Cerebellar cortex (tissue), 1 donor: Measurements from ENCODE around the gene IL12A.

Experiments
- DNase-seq: peaks from one replicate; pipeline ENCODE4 v3.0.0-alpha.2; 2015; ENCODE audit warnings: low spot score

Gene IL12A

GRCh38 chr3:159989973-159990846 is 1.6 kb downstream of the IL12A start:
- DNase-seq = no peak

GRCh38 chr3:159991591-159991990 is 3.0 kb downstream of the IL12A start:
- DNase-seq = no peak

DNA sequence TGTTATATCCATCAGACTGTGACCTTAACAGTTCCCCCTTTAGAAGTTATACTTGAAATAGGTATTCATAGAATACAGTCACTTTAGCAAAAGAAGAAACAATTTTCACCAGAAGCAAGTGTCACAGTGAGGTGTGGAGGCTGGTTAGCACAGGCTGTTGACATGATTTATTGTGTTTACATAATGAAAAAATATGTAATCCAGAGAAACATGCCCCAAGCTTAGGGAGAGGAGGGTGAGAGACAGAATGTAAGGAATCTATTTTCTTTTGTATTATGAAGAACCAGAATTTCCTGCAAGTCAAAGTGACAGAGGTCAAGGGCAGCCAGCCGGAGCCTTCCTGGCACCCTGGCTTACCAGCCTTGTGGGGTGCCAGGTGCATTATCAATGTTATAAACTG is 4.0 kb downstream of the IL12A start:
- DNase-seq = no peak

DNA sequence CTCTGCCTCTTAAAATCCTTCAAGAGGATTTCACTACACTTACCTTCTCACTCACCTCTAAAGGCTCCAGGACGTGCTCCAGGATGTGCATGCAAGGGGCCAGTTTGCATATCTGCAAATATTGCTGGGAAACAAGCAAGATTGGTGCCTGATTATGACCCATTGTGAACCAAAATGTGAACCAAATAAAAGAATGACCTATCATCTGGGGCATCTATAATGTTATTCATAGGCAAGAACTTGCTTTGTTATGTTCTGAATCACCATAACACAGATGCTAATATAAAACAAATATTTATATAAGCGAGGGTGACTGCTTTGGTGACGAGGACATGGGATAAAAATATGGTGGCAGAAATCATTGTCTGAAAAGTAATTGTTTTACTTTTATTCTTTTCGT is 5.5 kb downstream of the IL12A start:
- no peak for DNase-seq

- no peak for DNase-seq
Measured at GRCh38 chr3:159995091-159995490, 6.5 kb downstream of the IL12A start.

- no peak for DNase-seq
Measured at GRCh38 chr3:159996018-159996417, 7.4 kb downstream of the IL12A start.

DNA sequence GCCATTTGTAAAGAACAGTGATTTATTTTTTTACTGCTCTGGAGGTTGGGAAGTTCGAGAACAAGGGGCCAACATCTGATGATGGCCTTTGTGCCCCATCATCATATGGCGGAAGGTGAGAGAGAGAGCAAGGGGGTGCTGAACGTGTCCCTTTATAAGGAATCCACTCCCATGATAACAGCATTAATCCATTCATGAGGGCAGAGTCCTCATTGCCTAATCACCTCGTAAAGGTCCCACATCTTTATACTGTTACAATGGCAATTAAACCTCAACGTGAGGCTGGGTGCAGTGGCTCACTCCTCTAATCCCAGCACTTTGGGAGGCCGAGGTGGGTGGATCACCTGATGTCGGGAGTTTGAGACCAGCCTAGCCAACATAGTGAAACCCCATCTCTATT is 8.3 kb downstream of the IL12A start:
- DNase-seq = no peak

DNA sequence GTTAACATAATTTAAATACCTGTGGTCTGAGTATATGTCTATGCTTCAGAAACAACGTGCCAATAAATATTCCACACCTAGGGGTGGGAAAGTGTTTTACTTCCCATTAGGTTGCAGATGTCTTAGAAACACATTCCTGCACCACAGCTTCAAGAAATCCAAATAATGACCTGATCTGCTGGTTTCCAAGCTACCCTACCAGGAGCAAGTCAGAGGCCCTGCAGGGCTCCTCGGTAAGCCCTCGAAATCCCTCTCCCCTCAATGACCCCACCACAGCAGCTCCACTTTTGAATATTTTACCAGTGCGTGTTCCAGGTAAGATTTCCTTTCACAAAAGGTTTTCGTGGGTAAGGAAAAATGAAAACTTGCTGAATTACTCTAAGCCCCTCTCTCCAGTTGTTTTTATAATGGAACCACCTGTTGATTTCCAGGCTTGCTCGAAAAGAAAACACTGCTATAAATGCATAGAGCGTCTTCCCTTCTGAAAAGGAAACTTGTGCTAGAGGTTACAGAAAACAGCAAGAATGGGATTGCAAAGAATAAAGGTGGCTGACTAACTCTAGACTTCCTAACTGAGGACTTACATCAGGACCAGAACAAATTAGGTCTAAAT is 12.6 kb downstream of the IL12A start:
- DNase-seq = no peak

GRCh38 chr3:160001850-160002623 is 13.4 kb downstream of the IL12A start:
- peak; percentile 63 for DNase-seq

DNA sequence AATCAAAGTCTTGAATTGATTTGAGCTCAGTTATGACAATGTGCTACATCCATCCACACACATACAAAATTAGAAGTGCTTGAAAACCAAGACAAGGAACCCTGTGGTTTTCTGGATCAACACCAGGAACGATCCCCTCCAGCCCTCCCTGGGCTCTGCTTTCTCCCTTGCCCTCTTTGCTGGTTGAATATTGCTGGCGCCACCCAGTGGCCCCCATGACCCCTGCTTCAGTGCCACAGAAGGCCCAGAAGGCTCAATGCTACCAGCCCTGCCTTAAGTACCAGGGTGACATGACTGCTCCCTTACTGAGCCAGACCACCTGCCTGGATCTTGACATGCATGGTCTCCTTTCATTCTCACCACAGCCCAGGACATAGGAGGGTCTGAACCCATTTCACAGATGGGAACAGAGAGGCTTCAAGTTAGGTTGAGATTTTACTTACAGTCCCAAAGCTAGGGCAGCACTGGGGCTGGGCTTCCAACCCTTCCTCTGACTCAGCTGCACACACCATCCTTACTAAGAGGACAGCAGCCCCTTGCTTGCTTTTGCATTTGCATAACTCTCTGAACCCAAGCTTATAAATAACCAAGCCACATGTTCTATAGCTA is 15.0 kb downstream of the IL12A start:
- peak; percentile 62 for DNase-seq

- no peak for DNase-seq
Measured at GRCh38 chr3:160005004-160005403, 16.4 kb downstream of the IL12A start.

GRCh38 chr3:160006282-160007163 is 17.9 kb downstream of the IL12A start:
- peak; percentile 85 for DNase-seq

DNA sequence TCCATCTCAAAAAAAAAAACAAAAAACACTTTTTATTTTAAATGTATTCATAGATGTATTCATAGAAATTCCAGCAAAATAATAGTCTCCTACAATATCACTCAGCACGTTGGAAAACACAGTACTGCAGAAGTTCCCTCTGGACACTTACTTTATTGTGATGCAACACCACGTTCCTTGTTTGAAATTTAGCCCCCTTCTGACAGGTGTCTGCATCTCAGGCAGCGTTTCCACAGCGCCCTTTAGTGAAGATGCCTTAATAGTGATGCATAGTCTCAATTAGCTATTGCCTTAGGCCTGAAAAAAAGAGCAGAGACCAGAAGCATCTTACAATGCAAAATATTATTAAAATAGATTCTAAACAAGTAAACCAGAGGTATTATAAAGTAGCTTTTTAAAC is 20.3 kb downstream of the IL12A start:
- no peak for DNase-seq

- no peak for DNase-seq
Measured at GRCh38 chr3:160009525-160009924, 20.9 kb downstream of the IL12A start.

GRCh38 chr3:160010578-160010977 is 21.9 kb downstream of the IL12A start:
- DNase-seq = no peak

DNA sequence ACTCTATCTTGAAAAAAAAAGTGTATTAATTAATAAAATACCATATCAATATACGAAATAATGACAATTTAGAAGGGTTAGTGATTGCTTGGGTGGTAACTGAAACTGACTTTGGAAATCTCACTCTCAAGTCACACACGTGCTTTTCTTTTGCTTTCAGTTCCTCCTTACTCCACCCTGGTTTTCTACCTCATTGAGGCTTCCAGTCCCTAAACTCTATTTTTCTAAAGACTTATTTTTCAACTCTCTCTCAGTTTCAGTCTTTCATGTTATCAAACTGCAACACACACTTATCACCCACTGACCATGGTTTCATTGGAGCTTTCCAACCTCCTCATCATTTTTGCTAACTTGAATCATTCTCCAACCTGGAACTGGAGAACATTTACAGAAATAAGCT is 23.5 kb downstream of the IL12A start:
- DNase-seq = no peak

DNA sequence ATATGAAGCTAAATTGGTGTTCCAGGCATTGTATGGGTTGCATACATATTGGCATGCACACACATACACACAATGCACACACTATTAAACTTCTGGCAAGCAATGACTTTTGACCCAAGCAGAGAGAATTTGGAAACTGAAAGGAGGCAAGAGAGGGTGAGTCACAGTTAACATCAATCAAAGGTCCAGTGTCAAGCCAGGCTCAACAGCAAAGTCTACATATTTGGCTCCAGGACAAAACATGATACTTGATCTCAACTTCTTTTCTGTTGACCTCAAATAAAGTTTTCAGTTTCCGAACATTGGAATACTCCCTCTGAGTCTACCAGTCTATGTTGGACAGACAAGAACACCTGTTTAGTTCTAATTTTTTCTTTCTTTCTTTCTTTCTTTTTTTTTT is 28.3 kb downstream of the IL12A start:
- no peak for DNase-seq

- no peak for DNase-seq
Measured at GRCh38 chr3:160018959-160019358, 30.3 kb downstream of the IL12A start.

DNA sequence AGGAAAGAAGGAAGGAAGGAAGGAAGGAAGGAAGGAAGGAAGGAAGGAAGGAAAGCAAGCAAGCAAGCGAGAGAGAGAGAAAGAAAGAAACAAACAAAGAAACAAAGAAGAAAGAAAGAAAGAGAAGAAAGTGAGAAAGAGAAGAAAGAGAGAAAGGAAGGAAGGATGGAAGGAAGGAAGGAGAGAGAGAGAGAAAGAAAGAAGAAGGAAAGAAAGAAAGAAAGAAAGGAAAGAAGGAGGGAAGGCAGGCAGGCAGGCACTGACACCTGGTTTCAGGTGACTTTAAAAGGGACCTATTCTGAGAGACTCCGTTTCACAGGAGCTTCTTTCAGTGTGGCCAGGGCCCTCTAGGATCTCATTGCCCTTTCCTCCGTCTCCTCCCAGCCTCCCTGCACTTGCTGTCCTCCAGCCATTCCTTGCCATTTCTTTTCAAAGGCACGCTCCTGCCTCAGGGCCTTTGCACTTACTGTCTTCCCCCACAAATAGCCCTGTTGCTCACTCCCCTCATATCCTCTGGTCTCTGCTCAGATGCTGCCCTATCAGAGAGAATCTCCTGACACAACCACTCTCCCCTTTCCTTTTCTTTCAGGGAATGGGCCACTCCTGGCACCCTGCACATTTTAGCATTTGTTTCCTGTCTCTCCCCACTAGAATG is 31.5 kb downstream of the IL12A start:
- no peak for DNase-seq

DNA sequence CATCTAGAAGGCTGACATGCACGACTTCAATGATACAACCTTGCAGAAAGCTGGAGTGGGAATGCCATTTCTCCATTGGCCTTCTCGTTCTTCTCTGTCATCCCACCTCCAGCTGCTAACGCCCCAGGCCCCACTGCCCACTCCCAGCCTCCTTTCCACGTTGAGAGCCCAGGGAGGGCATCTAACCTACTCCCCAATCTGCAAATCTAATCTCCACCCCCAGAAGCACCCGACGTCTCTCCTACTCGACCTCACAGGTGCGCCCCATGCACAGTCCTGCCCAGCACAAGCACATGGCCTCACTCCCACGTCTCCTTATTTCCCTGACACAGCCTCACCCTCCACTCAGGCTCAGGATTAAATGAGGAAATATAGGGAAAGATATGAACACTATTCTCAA is 33.4 kb downstream of the IL12A start:
- no peak for DNase-seq

DNA sequence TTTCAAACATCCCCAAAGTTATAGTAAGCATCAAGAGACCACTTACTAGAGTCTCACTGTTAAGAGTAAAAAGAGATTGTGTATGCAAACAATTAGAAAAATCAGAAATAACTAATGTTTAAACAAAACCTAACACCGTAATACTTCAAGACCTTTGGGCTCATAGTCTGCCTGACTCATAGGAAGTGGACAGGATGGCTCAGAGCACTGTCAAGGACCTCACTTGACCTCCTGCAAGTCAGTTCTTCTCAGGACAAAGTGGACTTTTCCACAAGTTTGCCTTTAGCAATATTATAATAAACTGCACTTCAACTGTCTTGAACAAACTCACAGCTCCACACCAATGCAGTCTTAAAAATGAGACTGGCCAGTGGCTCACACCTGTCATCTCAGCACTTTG is 34.8 kb downstream of the IL12A start:
- DNase-seq = no peak
